H1 (cell line): ENCODE measurements around the gene USP9Y. TPM values are rescaled to one million over a fixed set of nuclear protein-coding genes. Genes with fewer than 3 reads are reported as not detected.

Experiments
- CTCF ChIA-PET: fragments of 300-600 bp; sonication (Branson Sonifier 250); formaldehyde crosslinking; loops from one replicate; lab custom pipeline; 2021; ENCODE audit not compliant: partially characterized antibody; lab: Charles Lee
- POLR2A ChIA-PET: fragments of 300-600 bp; sonication (Branson Sonifier 250); formaldehyde crosslinking; loops from one replicate; lab custom pipeline; 2021; ENCODE audit warnings: inconsistent platforms; ENCODE audit not compliant: partially characterized antibody; lab: Charles Lee
- DNase-seq, 2 experiments: peaks; one replicate each; pipeline versions ENCODE4 v3.0.0 to v3.0.0-alpha.2; 2010 to 2022; ENCODE audit warnings: low spot score in 2 of 2, low read depth in 1 of 2, mixed read lengths in 1 of 2
- FAIRE-seq: peaks from 2 replicates; lab custom pipeline; 2011; peaks lifted over from hg19 to GRCh38; lab: Jason Lieb, UNC
- H2AFZ ChIP-seq: 2 replicates; pipeline ENCODE4 v1.8.1; 2012; ENCODE audit warnings: low read length, inconsistent platforms
- H2AK5ac ChIP-seq: 2 replicates; pipeline ENCODE4 v1.6.1; 2013; ENCODE audit warnings: low read depth, low read length
- H2BK120ac ChIP-seq: replicated peaks from 2 replicates; pipeline ENCODE3; 2013; ENCODE audit warnings: low read depth, low read length, inconsistent platforms
- H2BK12ac ChIP-seq: 2 replicates; pipeline ENCODE4 v1.6.1; 2013; ENCODE audit warnings: low read depth, low read length
- H2BK15ac ChIP-seq: 2 replicates; pipeline ENCODE4 v1.6.1; 2013; ENCODE audit warnings: low read length
- H2BK20ac ChIP-seq: 2 replicates; pipeline ENCODE4 v1.6.1; 2013; ENCODE audit warnings: low read length
- H2BK5ac ChIP-seq: 2 replicates; pipeline ENCODE4 v1.6.1; 2013; ENCODE audit warnings: low read depth, low read length
- H3K14ac ChIP-seq: 2 replicates; pipeline ENCODE4 v1.6.1; 2013; ENCODE audit warnings: inconsistent platforms; ENCODE audit not compliant: insufficient read length
- H3K18ac ChIP-seq: 2 replicates; pipeline ENCODE4 v1.6.1; 2013; ENCODE audit warnings: low read length; ENCODE audit errors: extremely low read depth
- H3K23ac ChIP-seq: 2 replicates; pipeline ENCODE4 v1.6.1; 2013; ENCODE audit warnings: inconsistent platforms; ENCODE audit not compliant: insufficient read length
- H3K23me2 ChIP-seq: 2 replicates; pipeline ENCODE4 v1.6.1; 2013; ENCODE audit warnings: low read depth, low read length
- H3K27ac ChIP-seq: 2 replicates; pipeline ENCODE4 v1.6.1; 2011; ENCODE audit warnings: low read depth, low read length, inconsistent platforms
- H3K27me3 ChIP-seq, 4 experiments: replicated peaks in 1 of 4; 1 replicate in 1 of 4; 2 replicates in 3 of 4; pipeline versions ENCODE4 v1.6.1 to v1.8.1; 2011 to 2013; ENCODE audit warnings: low read length in 3 of 4, mild to moderate bottlenecking in 3 of 4, inconsistent platforms in 2 of 4, mixed read lengths in 2 of 4, moderate library complexity in 1 of 4; ENCODE audit not compliant: control insufficient read depth in 3 of 4, insufficient read depth in 3 of 4; ENCODE audit errors: extremely low read depth in 1 of 4
- H3K36me3 ChIP-seq, 4 experiments: 2 replicates each; pipeline versions ENCODE4 v1.6.1 to v1.8.1; 2011 to 2013; ENCODE audit warnings: mild to moderate bottlenecking in 4 of 4, low read length in 3 of 4, moderate library complexity in 2 of 4, control low read depth in 1 of 4, inconsistent platforms in 1 of 4; ENCODE audit not compliant: insufficient read depth in 4 of 4, control insufficient read depth in 2 of 4
- H3K4ac ChIP-seq: replicated peaks from 2 replicates; pipeline ENCODE3; 2013; ENCODE audit warnings: low read length, low read depth, mixed read lengths, inconsistent platforms; ENCODE audit not compliant: insufficient read length
- H3K4me1 ChIP-seq, 4 experiments: replicated peaks in 1 of 4; 1 replicate in 1 of 4; 2 replicates in 3 of 4; pipeline versions ENCODE4 v1.6.1 to v1.8.1; 2011 to 2013; ENCODE audit warnings: low read length in 3 of 4, inconsistent platforms in 2 of 4, mixed read lengths in 1 of 4; ENCODE audit not compliant: insufficient read depth in 4 of 4, control insufficient read depth in 3 of 4
- H3K4me2 ChIP-seq, 2 experiments: 2 replicates each; pipeline versions ENCODE4 v1.6.1 to v1.8.1; 2011 to 2013; ENCODE audit warnings: low read depth in 2 of 2, low read length in 2 of 2, control low read depth in 1 of 2, inconsistent platforms in 1 of 2, mild to moderate bottlenecking in 1 of 2; ENCODE audit not compliant: insufficient read depth in 1 of 2
- H3K4me3 ChIP-seq, 4 experiments: fragments of 200-600, 300-600 bp in 1 of 4; sonication (generic), shearing (Covaris generic), sonication (Bioruptor Twin) in 1 of 4; 2 replicates each; pipeline versions ENCODE4 v1.5.1 to v1.8.1; 2011 to 2016; ENCODE audit warnings: low read length in 4 of 4, low read depth in 3 of 4, control low read depth in 2 of 4, inconsistent platforms in 2 of 4, mild to moderate bottlenecking in 2 of 4, mixed read lengths in 1 of 4, moderate library complexity in 1 of 4; ENCODE audit not compliant: insufficient read depth in 2 of 4; ENCODE audit errors: extremely low read depth in 1 of 4
- H3K56ac ChIP-seq: replicated peaks from 2 replicates; pipeline ENCODE3; 2013; ENCODE audit warnings: low read depth, mild to moderate bottlenecking, mixed read lengths, low read length, inconsistent platforms; ENCODE audit not compliant: insufficient read length
- H3K79me1 ChIP-seq: 2 replicates; pipeline ENCODE4 v1.6.1; 2013; ENCODE audit warnings: low read depth, low read length, control low read depth
- H3K79me2 ChIP-seq, 2 experiments: 2 replicates each; pipeline versions ENCODE4 v1.6.1 to v1.8.1; 2012 to 2013; ENCODE audit warnings: low read length in 2 of 2, mild to moderate bottlenecking in 2 of 2, inconsistent platforms in 1 of 2; ENCODE audit not compliant: insufficient read depth in 2 of 2, control insufficient read depth in 1 of 2
- H3K9ac ChIP-seq, 4 experiments: replicated peaks in 1 of 4; 1 replicate in 1 of 4; 2 replicates in 3 of 4; pipeline versions ENCODE4 v1.6.1 to v1.8.1; 2011 to 2013; ENCODE audit warnings: low read depth in 3 of 4, low read length in 3 of 4, control low read depth in 2 of 4, mild to moderate bottlenecking in 2 of 4, moderate library complexity in 2 of 4, inconsistent platforms in 1 of 4; ENCODE audit errors: extremely low read depth in 1 of 4
- H3K9me3 ChIP-seq, 2 experiments: 2 replicates each; pipeline versions ENCODE4 v1.6.1 to v1.8.1; 2012 to 2013; ENCODE audit warnings: mild to moderate bottlenecking in 2 of 2, moderate library complexity in 2 of 2, control low read depth in 1 of 2, inconsistent platforms in 1 of 2, low read depth in 1 of 2, low read length in 1 of 2, mixed read lengths in 1 of 2; ENCODE audit not compliant: insufficient read depth in 2 of 2
- H4K20me1 ChIP-seq, 2 experiments: replicated peaks in 1 of 2; 2 replicates each; pipeline versions ENCODE3 to v1.8.1; 2011 to 2013; ENCODE audit warnings: inconsistent platforms in 2 of 2, low read length in 2 of 2, mild to moderate bottlenecking in 1 of 2; ENCODE audit not compliant: insufficient read depth in 2 of 2, control insufficient read depth in 1 of 2
- H4K5ac ChIP-seq: 2 replicates; pipeline ENCODE4 v1.6.1; 2013; ENCODE audit warnings: low read length, low read depth, mixed read lengths, inconsistent platforms; ENCODE audit not compliant: insufficient read length
- H4K8ac ChIP-seq: 2 replicates; pipeline ENCODE4 v1.8.0; 2013; ENCODE audit warnings: mild to moderate bottlenecking, moderate library complexity, low read length, inconsistent platforms; ENCODE audit not compliant: insufficient read depth; ENCODE audit errors: extremely low read depth
- H4K91ac ChIP-seq: replicated peaks from 2 replicates; pipeline ENCODE3; 2013; ENCODE audit warnings: low read length, mixed read lengths, inconsistent platforms; ENCODE audit not compliant: insufficient read length
- EP300 ChIP-seq, 2 experiments: IDR thresholded peaks; 1 replicate in 1 of 2; 2 replicates in 1 of 2; pipeline ENCODE4 v1.6.1; 2011 to 2012; ENCODE audit warnings: low read depth in 2 of 2, low read length in 2 of 2, mild to moderate bottlenecking in 2 of 2, borderline replicate concordance in 1 of 2, inconsistent platforms in 1 of 2, moderate library complexity in 1 of 2
- POLR2AphosphoS5 ChIP-seq: IDR thresholded peaks from 2 replicates; pipeline ENCODE4 v1.6.1; 2011; ENCODE audit warnings: low read depth, low read length
- POU5F1 ChIP-seq: IDR thresholded peaks from 2 replicates; pipeline ENCODE4 v1.6.1; 2011; ENCODE audit warnings: low read depth, mild to moderate bottlenecking, low read length, moderate library complexity
- WGBS, 2 experiments: shearing (Covaris generic) in 1 of 2; methylation state at CpG; one replicate each; pipeline versions ENCODE4 v1.1.6 to v1.1.7; 2013 to 2015; ENCODE audit warnings: low lambda C conversion rate in 2 of 2, mixed read lengths in 2 of 2, inconsistent platforms in 1 of 2, low coverage in 1 of 2, missing lambda C conversion rate in 1 of 2; ENCODE audit not compliant: insufficient replicate concordance in 2 of 2, insufficient coverage in 1 of 2, insufficient read length in 1 of 2; ENCODE audit errors: extremely low coverage in 1 of 2, missing lambda C conversion rate in 1 of 2; 5-methylcytosine and 5-hydroxymethylcytosine counted together
- polyA plus RNA-seq, 7 experiments: library from polyadenylated mRNA; depleted of rRNA in 3 of 7; stranded (reverse) in 5 of 7; unstranded in 2 of 7; fragments of >200 nt in 5 of 7; fragments of 200-250 nt in 2 of 7; gene quantifications; 1 replicate in 5 of 7; 2 replicates in 1 of 7; 4 replicates in 1 of 7; pipeline versions ENCODE4 v1.2.1 to v1.2.3, GENCODE V29; 2011 to 2013; ENCODE audit warnings: missing spikeins in 2 of 7, mixed read lengths in 2 of 7
- total RNA-seq: library from RNA; stranded (reverse); fragmentation: NEBNext Ultra II Directional; extraction: Animal tissue kit (Norgen Biotek cat#: 25700); gene quantifications from 2 replicates; pipeline ENCODE4 v1.2.1, GENCODE V29; 2021
- TF ChIP-seq, protein P1 (sequence below): IDR thresholded peaks from 2 replicates; pipeline ENCODE4 v1.6.1; 2012; ENCODE audit warnings: inconsistent platforms

USP9Y gene
- total and polyA plus RNA-seq, 2 of the 8 experiments (the other 6 are each of a cell fraction or from before 2014, with no cell fraction given): 28.3 to 34.1 TPM

DNA sequence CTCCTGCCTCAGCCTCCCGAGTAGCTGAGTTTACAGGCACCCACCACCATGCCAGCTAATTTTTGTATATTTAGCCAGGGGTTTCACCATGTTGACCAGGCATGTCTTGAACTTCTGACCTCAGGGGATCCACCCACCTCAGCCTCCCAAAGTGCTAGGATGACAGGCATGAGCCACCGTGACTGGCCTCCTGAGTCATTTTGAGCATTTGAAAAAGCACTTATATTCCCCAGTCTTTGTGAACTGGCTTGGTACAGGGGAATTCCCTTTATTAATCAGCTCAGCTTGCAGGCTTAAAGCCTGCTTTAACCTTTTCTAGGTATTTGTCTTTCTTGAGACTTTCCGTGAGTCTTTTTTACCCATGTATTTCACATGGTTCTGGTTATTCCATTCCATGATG, 32.6 kb downstream of the USP9Y start:
- Histone ChIP-seq H3K4ac (no peak overlapping the region), H3K79me1 (no peaks in the 10 kb centered on the region), H4K5ac (no peak overlapping the region), H3K4me1 (no peaks in the 10 kb centered on the region), H3K56ac (no peak overlapping the region), H3K9ac (no peak overlapping the region), H2AFZ (no peak overlapping the region), H3K14ac (no peak overlapping the region), H3K79me2 (no peaks in the 10 kb centered on the region), H2BK15ac (no peak overlapping the region), H3K18ac (no peak overlapping the region), H3K27ac (no peak overlapping the region), H3K23me2 (no peaks in the 10 kb centered on the region), H3K4me3 (no peak overlapping the region), H4K91ac (no peak overlapping the region), H2BK5ac (no peak overlapping the region), H3K27me3 (no peaks in the 10 kb centered on the region), H3K4me2 (no peak overlapping the region), H3K9me3 (no peaks in the 10 kb centered on the region), H2BK12ac (no peak overlapping the region), H3K36me3 (peaks cover 0 to 6% (median 0%) of the 10 kb centered on the region in 4 experiments; a peak in 2 of 8 replicates), H4K20me1 (no peaks in the 10 kb centered on the region), H2AK5ac (no peak overlapping the region), H2BK120ac (no peak overlapping the region), H4K8ac (no peak overlapping the region), H3K23ac (no peak overlapping the region), H2BK20ac (no peak overlapping the region)
- ChIA-PET POLR2A (no interaction called here), CTCF (no interaction called here)
- no peak for TF ChIP-seq EP300 (IDR thresholded peaks at IDR 0.05; ENCODE audit: borderline replicate concordance in 1 of 2, low read depth in 2 of 2, low read length in 2 of 2)
- no peak for TF ChIP-seq POLR2AphosphoS5
- TF ChIP-seq, protein P1, sequence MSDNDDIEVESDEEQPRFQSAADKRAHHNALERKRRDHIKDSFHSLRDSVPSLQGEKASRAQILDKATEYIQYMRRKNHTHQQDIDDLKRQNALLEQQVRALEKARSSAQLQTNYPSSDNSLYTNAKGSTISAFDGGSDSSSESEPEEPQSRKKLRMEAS: no peak
- no peak for TF ChIP-seq POU5F1
- FAIRE-seq: no peak
- DNase-seq: no peak
- WGBS, 2 experiments: 60% methylated on average over 2 of the region's 3 CpGs; no CpG with 5 or more reads in 1 of the 2 experiments
